Prostate gland (tissue), 2 donors: ENCODE data around the gene CYP2C8. TPM values are rescaled to one million over a fixed set of nuclear protein-coding genes. Genes with fewer than 3 reads are reported as not detected.

ENCODE experiments used
- DNase-seq: peaks from one replicate; pipeline ENCODE4 v3.0.0-alpha.2; 2019; ENCODE audit warnings: low spot score
- H3K27ac ChIP-seq, 2 donors: fragments of 200-600 bp; sonication (generic); 2 replicates each; pipeline ENCODE4 v1.5.1; 2017 to 2019
- H3K27me3 ChIP-seq: fragments of 200-600 bp; sonication (generic); replicated peaks from 2 replicates; pipeline ENCODE4 v1.5.1; 2019; ENCODE audit not compliant: insufficient read depth
- H3K36me3 ChIP-seq, 2 donors: fragments of 200-600 bp; sonication (generic); 1 replicate in 1 of 2; 2 replicates in 1 of 2; pipeline versions ENCODE4 v1.5.1 to v1.8.1; 2017 to 2019
- H3K4me1 ChIP-seq: fragments of 200-600 bp; sonication (generic); replicated peaks from 2 replicates; pipeline ENCODE4 v1.5.1; 2019
- H3K4me3 ChIP-seq, 2 donors: fragments of 200-600 bp; sonication (generic); 2 replicates each; pipeline ENCODE4 v1.5.1; 2017 to 2019
- H3K9me3 ChIP-seq: fragments of 200-600 bp; sonication (generic); 2 replicates; pipeline ENCODE4 v1.5.1; 2017
- POLR2A ChIP-seq: fragments of 450-650 bp; IDR thresholded peaks from one replicate; pipeline ENCODE4 v1.6.1; 2016; ENCODE audit warnings: antibody characterized with exemption, mild to moderate bottlenecking
- POLR2AphosphoS5 ChIP-seq: sonication (generic); formaldehyde crosslinking; IDR thresholded peaks from one replicate; pipeline ENCODE4 v1.6.1; 2017; ENCODE audit warnings: antibody characterized with exemption
- WGBS: methylation state at CpG from one replicate; pipeline ENCODE4 v1.1.5; 2018; 5-methylcytosine and 5-hydroxymethylcytosine counted together
- intact Hi-C: fragments of 100-400 bp; cut with DNase I; formaldehyde crosslinking; loops from one replicate; pipeline ENCODE4 v1.14.2; 2022
- total RNA-seq, 2 donors: library from RNA; depleted of rRNA; stranded (reverse); fragments of >200 nt; gene quantifications; one replicate each; pipeline ENCODE4 v1.1.0, GENCODE V29; 2016
- TF ChIP-seq, protein P1 (sequence below), 4 experiments: fragments of 200-600 bp in 2 of 4; fragments of 450-650 bp in 2 of 4; sonication (generic) in 2 of 4; IDR thresholded peaks; 1 replicate in 3 of 4; 2 replicates in 1 of 4; pipeline ENCODE4 v1.5.1; 2016 to 2019; ENCODE audit warnings: antibody characterized with exemption in 4 of 4, mild to moderate bottlenecking in 2 of 4, moderate library complexity in 2 of 4

The CYP2C8 gene
- total RNA-seq, 2 donors from 2014 or later, result 0.36 to 0.40 TPM

GRCh38 chr10:95026461-95026860 lies 42.8 kb downstream of the CYP2C8 start:
- WGBS, result 96% methylated on average over 2 of the region's 2 CpGs
- intact Hi-C loops, result no loop called here
- DNase-seq, result no peak
- H3K4me1 ChIP-seq, result no peaks in the 10 kb centered on the region
- H3K36me3 ChIP-seq, result no peaks in the 10 kb centered on the region
- H3K27me3 ChIP-seq, result no peaks in the 10 kb centered on the region
- no peak overlapping the region for H3K27ac ChIP-seq
- no peak overlapping the region for H3K4me3 ChIP-seq
- no peaks in the 10 kb centered on the region for H3K9me3 ChIP-seq
- TF ChIP-seq POLR2AphosphoS5 (no peak), POLR2A (no peak)
- TF ChIP-seq, protein P1, sequence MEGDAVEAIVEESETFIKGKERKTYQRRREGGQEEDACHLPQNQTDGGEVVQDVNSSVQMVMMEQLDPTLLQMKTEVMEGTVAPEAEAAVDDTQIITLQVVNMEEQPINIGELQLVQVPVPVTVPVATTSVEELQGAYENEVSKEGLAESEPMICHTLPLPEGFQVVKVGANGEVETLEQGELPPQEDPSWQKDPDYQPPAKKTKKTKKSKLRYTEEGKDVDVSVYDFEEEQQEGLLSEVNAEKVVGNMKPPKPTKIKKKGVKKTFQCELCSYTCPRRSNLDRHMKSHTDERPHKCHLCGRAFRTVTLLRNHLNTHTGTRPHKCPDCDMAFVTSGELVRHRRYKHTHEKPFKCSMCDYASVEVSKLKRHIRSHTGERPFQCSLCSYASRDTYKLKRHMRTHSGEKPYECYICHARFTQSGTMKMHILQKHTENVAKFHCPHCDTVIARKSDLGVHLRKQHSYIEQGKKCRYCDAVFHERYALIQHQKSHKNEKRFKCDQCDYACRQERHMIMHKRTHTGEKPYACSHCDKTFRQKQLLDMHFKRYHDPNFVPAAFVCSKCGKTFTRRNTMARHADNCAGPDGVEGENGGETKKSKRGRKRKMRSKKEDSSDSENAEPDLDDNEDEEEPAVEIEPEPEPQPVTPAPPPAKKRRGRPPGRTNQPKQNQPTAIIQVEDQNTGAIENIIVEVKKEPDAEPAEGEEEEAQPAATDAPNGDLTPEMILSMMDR (IDR thresholded peaks at IDR 0.05), result no peak

DNA sequence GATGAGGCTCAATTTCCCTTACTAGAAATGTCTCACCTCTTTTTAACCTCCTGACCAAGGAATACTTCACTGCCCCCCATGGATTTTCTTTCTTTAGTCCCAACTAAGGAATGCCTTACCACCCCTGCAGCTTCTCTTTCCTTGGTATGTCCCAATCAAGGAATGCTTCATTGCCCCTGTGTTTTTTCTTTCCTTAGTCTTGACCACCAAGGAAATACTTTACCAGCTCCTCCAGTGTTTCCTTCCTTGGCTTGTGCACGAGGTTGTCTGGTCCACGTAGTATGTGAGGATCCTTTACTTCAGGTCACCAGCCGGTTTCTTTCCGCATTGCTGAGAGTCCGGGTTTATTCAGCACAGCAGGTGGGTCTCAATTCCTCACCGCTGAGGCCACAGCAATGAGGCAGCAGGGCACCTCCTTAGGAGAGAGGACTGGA lies 71.5 kb downstream of the CYP2C8 start:
- no peaks in the 10 kb centered on the region for H3K9me3 ChIP-seq
- DNase-seq, result no peak
- H3K4me3 ChIP-seq, result no peak overlapping the region
- WGBS, result 44% methylated on average over 6 of the region's 6 CpGs
- no peaks in the 10 kb centered on the region for H3K27me3 ChIP-seq
- no peaks in the 10 kb centered on the region for H3K36me3 ChIP-seq
- TF ChIP-seq POLR2A (no peak), POLR2AphosphoS5 (no peak)
- TF ChIP-seq, protein P1 (IDR thresholded peaks at IDR 0.05), result no peak
- H3K27ac ChIP-seq, result no peak overlapping the region
- no peaks in the 10 kb centered on the region for H3K4me1 ChIP-seq
- intact Hi-C loops, result no loop called here

GRCh38 chr10:94992811-94993210 lies 76.5 kb downstream of the CYP2C8 start:
- no peak for DNase-seq
- H3K36me3 ChIP-seq, result no peaks in the 10 kb centered on the region
- no peak for TF ChIP-seq POLR2AphosphoS5
- no peak for TF ChIP-seq POLR2A
- TF ChIP-seq, protein P1 (IDR thresholded peaks at IDR 0.05), result no peak
- no peaks in the 10 kb centered on the region for H3K9me3 ChIP-seq
- no peaks in the 10 kb centered on the region for H3K27me3 ChIP-seq
- no peaks in the 10 kb centered on the region for H3K4me1 ChIP-seq
- no peak overlapping the region for H3K4me3 ChIP-seq
- no peak overlapping the region for H3K27ac ChIP-seq
- WGBS, result 82% methylated on average over 4 of the region's 4 CpGs
- intact Hi-C loops, result no loop called here

DNA sequence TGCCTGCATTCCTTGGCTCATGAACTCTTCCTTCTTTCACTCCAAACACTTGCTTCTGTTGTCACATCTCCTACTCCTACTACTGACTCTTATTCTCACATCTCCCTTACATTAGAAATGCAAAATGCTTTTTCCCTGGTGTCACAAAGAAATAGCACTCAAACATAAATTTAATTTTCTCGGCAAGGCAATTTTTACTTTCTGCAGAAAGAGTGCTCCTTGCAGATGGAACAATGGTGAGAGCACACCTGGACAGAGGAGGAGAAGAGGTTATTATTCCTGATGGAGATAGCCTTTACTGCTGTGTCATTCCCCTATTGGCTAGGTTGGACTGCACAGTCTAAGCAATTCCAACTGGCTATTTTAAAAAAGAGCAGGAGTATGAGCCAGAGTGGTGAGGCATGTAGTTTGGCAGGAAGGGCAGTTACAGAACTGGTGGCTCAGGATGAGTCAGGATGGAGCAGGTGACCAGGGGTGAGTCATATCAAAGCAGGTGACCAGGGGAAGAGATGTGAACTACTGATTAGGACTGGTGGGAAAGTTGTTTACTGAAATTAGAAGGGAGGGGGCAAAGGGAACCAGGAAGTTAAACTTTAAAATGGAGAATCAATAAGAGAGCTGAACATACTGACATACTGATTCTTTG lies 77.9 kb downstream of the CYP2C8 start:
- Histone ChIP-seq H3K9me3 (no peaks in the 10 kb centered on the region), H3K27ac (no peak overlapping the region), H3K4me3 (no peak overlapping the region), H3K27me3 (no peaks in the 10 kb centered on the region), H3K4me1 (no peaks in the 10 kb centered on the region), H3K36me3 (no peaks in the 10 kb centered on the region)
- intact Hi-C loops, result no loop called here
- WGBS, result 100% methylated on average over 1 of the region's 1 CpG
- no peak for TF ChIP-seq POLR2AphosphoS5
- TF ChIP-seq POLR2A, result no peak
- TF ChIP-seq, protein P1 (IDR thresholded peaks at IDR 0.05), result no peak
- DNase-seq, result no peak

DNA sequence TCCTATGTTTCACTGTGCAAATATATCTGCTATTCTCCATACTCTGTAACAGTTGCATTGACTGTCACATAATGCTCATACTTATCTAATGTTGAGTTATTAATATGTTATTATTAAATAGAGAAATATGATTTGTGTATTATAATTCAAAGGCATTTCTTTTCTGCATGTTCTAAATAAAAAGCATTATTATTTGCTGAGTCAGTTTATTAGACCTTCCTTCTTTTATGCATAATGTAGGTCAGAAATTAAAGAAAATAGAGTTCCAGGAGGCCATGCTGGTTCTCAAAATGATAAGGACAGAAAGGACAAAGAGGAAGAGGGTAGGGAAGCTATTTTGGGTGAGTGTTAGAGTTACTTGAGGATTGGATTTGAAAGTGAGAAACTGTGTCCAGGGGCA lies 80.1 kb downstream of the CYP2C8 start:
- Histone ChIP-seq H3K36me3 (no peaks in the 10 kb centered on the region), H3K27ac (no peak overlapping the region), H3K4me3 (no peak overlapping the region), H3K4me1 (no peaks in the 10 kb centered on the region), H3K9me3 (no peaks in the 10 kb centered on the region), H3K27me3 (no peaks in the 10 kb centered on the region)
- TF ChIP-seq POLR2AphosphoS5 (no peak), POLR2A (no peak)
- TF ChIP-seq, protein P1 (IDR thresholded peaks at IDR 0.05), result no peak
- intact Hi-C loops, result no loop called here
- DNase-seq, result no peak
